Measurements from ENCODE around the gene CDH11.

DNA sequence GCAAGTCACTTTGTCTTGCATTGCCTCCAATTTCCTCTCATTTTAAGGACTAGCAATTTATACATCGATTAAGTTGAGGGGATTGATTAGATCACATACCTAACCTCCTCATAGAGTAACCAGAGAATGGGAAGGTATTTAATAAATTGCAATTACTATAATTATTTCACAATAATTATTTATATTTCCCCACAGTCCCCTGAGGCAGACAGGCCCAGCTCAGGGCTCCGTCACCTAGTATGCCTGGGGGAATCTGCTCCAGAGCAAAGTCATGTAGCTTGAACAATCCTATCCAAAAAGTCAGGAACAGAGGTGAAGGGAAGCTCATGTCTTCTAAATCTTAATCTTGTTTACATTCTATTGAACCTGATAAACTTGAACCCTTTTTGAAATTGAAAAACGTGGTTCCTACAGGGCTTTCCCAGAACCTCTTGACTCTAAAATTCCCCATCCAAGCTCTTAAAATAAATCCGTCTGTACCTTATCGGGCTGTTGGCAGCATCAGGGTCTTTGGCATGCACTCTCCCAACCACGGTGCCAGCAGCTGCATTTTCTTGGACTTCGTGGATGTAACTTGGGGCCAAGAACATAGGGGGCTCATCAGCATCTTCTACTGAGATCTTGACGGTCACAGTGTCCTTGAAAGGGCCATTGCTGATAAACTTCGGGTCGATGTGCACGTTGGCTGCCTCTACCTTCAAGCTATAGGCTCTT lies 140.1 kb downstream of the CDH11 start:
- TF ChIP-seq, protein P1, sequence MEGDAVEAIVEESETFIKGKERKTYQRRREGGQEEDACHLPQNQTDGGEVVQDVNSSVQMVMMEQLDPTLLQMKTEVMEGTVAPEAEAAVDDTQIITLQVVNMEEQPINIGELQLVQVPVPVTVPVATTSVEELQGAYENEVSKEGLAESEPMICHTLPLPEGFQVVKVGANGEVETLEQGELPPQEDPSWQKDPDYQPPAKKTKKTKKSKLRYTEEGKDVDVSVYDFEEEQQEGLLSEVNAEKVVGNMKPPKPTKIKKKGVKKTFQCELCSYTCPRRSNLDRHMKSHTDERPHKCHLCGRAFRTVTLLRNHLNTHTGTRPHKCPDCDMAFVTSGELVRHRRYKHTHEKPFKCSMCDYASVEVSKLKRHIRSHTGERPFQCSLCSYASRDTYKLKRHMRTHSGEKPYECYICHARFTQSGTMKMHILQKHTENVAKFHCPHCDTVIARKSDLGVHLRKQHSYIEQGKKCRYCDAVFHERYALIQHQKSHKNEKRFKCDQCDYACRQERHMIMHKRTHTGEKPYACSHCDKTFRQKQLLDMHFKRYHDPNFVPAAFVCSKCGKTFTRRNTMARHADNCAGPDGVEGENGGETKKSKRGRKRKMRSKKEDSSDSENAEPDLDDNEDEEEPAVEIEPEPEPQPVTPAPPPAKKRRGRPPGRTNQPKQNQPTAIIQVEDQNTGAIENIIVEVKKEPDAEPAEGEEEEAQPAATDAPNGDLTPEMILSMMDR (IDR thresholded peaks at IDR 0.05), result no peak
- TF ChIP-seq ZFX (IDR thresholded peaks at IDR 0.05; ENCODE audit: borderline replicate concordance), result no peak

All from 22Rv1 (cell line).